HG03196 (cell line): ENCODE measurements around the gene CRTC2.
"Not testable (repeated sequence)": the region's sequence is repeated elsewhere in the genome, so short reads cannot be mapped to it uniquely, and the experiment has no call there.

Experiments
- ATAC-seq: cut with Tn5 transposase; IDR thresholded peaks from one replicate; pipeline ENCODE4 v1.9.1; 2021; ENCODE audit not compliant: unreplicated experiment

Gene CRTC2

DNA sequence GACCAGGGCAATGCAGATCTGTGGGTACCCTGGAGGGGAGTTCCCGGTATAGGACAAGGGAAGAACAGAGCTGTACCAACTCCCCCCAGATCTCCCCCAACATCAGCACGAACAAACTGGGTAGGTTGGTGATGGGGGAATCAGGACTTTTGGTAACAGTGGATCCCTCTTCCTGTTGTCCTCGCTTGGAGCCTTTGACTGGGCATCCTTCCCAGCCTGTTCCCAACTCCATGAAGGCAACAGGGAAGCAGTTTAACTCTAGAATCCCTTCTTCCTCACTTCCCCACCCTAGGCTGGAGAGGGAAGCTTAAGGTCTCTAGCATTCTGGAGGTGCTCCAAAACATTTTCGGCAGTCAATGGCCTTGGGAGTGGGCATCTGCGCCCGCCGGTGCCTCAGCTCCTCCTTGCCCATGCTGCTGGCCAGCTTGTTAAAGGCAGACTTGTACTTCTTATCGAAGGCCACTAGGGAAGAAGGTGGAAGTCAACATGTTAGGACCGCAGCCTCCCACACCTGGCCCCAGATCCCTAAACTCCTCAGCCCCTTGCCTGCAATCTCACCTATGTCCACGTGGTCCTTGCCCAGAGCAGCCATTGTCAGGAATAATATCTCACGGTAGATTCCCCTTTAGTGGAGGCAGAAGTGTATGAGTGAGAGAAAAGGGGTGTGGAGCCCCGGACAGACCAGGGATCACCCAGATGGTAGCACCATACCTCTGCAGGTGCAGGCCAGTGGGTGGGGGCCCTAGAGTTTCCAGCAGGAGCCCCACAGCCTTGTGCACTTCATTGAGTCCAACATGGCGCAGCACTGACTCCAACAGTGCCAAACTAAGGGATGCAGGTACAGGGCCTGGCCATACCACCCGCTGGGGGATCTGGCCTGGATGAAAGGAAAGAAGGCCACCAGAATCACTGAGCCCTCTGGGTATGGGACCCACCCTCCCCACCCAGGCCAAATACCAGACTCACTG, 28.1 kb downstream of the CRTC2 start:
- ATAC-seq, result no peak

DNA sequence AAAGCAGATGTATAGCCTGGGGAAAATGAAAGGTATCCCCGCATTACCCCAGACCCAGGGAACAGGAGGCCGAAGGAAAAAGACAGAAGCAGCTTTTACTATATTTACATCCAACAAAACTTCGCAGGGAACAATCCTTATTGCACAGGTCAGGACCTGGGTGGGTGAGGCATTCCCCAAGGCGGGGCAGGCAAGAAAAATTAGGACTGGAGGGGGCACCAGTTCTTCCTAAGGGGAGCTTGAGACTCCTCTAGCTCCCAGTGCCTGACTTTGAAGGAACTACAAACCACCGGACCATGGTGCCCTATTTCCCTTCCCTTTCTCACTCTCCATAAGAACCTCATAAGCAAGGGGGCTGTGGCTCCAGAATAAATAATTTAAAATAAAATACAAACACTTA, 29.0 kb downstream of the CRTC2 start:
- ATAC-seq, result no peak

DNA sequence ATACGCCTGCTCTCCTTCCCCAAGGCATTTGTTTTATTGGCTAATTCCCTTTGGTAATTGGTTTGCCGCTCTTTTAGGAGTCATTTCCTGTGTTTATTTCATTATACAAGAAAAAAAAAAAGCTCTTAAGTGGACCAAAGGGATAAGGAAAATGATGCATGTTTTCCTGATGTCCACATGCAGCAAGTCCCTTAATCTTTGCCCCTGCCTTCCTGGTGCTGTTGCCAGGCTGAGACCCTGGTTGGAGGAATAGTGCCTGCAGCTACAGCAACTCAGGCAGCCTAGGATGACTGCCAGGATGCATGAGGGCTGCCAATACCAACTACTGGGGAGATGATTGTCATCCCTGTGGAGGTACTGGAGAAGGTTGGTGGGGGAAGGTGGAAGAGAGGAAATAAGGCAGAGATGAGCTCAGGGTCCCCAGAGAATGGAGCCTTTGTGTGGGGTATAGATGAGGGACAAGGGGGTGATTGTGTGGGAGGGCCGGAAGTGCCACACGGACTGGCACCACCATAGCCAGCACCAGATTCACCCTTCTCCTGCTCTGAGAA, 29.5 kb downstream of the CRTC2 start:
- no peak for ATAC-seq

DNA sequence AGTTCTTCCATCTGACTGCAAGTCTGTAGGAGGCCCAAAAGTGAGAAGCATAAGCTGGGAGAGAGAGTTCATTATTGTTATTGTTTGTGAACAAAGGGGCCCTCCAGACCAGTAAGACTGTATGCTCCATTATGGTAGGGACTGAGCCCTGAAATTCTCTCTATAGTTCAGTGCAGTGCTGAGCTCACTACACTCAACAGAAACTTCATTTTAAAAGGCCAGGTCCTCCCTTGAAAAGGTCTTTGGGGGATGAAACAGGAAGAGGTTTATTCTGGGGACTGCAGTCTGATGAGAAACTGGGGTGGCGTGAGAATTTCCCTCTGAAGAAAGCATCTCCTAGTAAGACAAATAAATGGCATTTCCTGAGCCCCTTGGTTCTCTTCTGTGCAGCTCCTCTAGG, 30.2 kb downstream of the CRTC2 start:
- no peak for ATAC-seq

DNA sequence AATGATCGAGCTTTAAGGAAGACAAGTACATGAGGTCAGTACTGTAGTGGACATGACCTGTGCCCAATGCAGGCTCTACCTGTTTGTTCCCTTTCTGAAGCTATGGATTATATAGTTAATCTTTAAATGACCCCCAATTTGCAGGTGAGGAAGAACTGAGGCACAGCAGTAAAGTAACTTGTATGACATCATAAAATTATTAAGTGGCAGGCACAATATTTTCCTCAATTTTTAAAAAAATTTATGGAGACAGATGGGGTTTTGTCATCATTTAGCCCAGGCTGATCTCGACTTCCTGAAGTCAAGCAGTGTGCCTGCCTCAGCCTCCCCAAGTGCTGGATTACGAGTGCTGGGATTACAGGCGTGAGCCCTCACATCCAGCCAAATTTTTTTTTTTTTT, 32.0 kb downstream of the CRTC2 start:
- ATAC-seq, result no peak

DNA sequence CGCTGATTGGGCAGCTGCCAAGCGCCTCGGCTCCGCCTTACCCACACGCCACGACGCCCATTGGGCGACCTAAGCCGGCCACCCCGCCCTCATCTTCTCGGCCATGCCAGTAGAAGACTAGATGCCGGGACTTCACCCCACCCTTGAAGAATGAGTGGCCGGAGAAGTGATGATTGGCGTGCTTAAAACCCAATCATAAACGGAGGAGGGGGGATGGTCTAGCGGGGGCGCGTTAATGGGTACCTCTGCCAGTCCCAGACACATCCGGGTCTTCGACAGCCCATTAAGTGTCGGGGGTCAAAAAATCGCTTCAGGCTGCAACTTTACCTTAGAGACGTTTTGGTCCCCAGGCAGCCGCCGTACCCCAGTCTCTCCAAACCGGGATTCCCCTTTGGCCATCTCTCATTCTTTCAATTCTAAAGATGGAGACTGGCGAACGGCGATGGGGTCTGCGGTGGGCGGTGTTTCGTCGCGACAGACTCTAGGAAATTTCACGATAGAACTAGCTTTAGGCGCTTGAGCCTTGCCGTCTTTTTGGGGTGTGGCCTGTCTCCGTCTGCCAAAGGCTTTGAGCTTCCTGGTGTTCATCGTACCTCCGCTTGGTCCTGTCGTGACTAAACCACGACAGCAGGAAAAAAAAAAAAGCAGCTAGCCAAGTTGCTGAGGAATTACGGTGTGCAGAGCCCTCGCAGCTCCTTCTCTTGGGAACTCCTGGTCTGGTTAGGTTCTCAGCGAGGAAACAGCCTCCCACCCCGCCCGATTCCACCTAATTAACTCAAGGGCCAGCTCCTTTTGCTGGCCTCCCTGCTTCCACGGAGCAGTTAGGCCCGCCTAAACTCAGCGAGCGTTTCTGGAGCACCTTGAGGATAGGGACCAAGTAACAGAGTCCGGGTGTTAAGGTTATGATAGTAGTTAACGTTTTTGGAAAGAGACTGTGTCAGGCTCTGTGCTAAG, 35.2 kb downstream of the CRTC2 start, which contains the start of gene GATAD2B:
Gene GATAD2B, minus strand, starts transcription at position 1 of the 954 bp plus-strand sequence. CDS start 94,625 bp downstream, outside the sequence.
- ATAC-seq, result peak; percentile 91

DNA sequence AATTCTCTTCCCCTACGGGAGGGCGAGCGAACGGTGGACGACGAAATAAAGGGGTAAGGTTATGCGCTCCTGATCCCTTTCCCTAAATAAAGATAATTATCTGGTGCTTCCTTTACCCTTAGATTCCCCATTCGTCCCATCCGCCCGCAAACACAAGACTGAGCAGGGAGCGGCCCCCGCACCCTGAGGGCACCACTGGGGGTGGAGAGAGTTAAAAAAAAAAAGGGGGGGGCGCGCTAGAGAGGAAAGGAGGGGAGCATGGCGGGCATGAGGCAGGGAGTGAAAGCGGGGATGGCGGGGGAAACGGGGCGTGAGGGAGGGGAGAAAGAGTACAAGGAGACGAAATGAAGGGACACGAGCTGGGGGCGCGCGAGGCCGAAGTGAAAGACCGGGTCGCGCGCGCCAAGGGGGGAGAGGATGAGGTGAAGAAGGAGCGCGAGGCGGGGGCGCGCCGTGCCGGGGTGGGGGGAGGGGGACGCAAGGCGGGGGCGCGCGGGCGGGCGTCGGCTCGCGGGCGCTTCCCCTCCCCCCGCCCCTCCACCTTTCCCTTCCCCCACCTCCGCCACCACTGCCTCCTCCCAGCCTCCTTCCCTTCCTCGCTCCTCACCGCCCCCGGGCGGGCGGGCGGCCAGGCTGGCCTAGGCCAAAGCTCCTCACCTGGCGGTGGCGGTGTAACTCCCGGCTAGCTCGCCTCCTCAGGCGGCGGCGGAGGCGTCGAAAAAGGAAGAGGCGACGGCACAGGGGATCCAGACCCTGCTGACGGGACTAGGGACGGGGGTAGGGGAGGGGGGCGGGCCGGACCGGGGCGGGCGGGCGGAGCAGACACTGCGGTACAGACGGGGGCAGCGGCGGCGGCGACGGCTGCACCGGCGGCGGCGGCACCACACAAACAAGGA, 36.1 kb downstream of the CRTC2 start:
- ATAC-seq, result peak; percentile 26

DNA sequence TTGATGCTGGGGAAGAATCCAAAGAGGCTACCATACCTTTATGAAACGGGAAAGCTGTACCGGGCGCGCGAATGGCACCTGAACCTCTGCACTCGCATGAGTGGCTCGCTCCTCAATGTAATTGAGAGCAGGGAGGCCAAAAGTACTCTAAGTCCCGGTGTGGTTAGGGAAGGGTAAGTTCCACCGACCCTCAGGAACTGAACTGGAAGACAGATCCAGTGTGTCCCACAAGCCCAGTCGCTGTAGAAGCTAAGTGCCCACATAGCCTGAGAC, 36.7 kb downstream of the CRTC2 start:
- ATAC-seq, result no peak

DNA sequence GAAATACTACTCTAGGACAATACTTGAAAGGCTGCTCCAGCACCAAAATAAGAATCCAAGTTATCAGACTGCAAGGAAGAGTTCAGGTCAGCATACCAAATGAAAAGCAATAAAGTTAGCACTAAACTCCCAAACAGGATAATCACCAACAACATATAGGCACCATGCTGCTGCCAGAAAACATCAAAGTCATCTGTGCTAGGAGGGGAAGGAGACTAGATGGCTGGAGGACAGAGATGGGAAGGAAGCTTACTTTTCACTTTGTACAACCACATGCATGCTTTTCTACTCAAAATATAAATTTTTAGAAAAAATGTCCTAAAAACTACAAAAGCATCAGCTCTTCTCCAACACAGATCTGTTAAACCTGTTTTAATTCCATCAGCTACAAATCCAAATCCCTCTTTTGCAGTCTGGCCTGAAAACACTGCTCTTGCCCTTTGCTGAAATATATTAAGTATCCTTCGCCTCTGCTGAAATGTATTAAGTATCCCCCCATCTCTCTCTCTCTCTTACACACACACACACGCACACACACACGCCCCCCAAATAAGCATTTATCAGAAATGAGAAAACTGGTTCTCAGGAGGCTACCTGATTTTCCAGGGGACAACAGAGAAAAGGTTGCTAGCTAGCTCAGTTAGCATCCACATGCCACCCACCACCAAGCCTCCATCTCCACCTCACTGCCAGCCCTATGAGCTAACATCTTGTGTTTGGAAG, 37.2 kb downstream of the CRTC2 start:
- no peak for ATAC-seq

DNA sequence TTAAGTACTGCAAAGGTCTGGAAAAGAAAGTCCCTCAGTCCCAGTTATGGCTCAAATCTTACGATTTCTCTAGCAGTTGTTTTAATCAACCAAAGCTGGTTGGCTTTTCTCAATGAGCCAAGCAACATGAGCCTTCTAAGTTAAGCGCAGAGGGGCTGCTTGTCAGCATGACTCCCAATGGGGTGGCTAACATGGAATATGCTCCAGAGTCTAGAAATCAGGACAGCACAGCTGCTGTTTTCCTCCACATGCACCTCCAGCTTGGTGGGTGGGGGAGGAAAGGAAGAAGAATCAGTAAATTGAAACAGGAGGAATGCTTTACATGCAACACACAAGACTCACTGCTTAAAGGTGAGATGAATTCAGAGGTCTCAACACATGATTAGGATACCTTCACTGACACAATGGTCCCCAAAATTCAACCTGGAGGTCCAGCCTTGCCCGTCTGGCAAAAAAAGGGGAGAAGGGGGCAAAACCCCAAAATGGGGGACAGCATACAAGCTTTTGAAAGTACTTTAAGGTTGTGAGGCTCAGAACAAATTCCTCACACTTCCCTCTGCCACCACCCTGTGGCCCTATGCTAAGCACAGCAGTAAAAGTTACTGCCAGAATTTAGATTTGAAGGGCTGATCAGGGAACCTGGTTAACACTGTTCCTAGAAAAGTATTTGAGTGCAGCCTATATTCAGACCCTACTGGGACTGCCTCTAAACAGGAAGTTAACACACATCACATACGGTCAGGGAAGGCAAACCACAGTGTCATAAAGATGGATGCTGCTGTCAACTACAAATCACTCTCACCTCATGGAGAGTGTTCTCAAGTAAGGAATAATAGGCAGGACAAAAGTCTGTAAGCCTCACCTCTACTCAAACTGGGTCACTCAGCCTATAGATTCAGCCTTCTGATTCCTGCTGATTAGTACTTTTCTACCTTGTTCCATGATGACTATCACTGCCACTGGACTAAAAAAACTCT, 38.2 kb downstream of the CRTC2 start:
- no peak for ATAC-seq

DNA sequence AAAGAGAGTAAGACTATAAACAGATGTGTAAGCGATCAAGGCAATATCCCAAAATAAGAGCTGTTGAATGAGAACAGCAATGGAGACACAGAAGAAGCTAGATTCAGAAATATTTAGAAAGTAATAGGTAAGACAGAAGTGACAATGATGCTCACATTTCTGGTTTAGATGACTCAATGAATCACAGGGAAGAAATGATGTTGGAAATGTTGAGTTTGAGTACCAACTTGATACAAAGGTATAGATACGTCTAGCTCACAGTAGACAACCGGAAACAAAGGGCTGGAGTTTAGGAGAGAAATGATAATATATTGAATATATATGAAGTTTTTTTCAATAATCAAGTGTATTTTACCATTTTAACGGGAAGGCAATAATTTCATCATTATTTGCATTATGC, 42.1 kb downstream of the CRTC2 start:
- ATAC-seq, result no peak

DNA sequence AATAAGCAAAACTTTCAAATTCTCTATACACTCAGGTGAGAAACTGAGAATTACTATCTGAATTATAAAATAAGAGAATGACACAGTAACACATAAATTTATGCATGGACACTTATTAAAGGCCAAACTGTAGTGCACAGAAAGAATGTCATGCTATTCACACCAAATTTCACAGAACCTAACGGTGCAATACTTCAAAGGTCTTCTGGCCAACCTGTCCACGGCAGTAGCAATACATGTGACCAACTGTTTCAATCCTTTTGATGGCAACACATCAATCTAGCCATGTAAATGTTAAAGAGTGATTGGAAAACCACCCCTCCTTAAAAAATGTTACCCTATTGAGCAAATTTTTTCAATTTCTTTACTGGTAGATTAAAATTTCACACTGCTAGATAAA, 46.1 kb downstream of the CRTC2 start:
- no peak for ATAC-seq

DNA sequence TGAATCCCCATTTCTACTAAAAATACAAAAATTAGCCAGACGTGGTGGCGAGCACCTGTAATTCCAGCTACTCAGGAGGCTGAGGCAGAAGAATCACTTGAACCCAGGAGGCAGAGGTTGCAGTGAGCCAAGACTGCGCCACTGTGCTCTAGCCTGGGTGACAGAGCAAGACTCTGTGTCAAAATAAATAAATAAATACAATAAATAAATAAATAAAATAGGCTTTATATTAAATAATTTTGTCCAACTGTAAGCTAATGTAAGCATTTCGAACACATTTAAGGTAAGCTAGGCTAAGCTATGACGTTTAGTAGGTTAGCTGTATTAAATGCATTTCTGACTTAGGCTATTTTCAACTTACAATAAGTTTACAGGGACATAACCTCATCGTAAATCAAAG, 47.9 kb downstream of the CRTC2 start:
- ATAC-seq, result not testable (repeated sequence)

DNA sequence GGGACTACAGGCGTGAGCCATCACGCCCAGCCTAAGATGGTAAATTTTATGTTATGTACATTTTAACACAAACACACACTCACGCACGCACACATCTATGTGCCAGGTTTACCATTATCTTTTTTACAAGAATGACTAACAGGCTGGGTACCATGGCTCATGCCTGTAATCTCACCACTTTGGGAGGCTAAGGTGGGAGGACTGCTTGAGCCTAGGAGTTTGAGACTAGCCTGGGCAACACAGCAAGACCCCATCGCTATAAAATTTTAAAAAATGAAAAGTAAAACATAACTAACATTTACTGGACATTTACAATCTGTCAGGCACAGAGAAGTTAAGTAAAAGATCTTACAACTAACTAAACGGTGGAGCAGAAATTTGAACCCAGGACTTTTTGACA, 50.3 kb downstream of the CRTC2 start:
- ATAC-seq, result no peak

DNA sequence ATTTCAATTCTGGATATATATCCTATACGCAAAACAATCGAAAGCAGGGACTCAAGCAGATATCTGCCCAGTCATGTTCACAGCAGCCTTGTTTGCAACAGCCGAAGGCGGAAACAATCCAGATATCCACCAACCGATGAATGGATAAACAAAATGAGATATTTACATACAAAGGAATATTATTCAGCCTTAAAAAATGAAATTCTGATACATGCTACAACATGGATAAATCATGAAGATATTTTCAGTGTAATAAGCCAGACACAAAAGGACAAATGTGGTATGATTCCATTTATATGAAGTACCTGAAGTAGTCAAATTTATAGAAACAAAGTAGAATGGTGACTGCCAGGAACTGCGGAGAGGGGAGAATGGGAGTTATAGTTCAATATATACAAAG, 51.3 kb downstream of the CRTC2 start:
- ATAC-seq, result no peak

DNA sequence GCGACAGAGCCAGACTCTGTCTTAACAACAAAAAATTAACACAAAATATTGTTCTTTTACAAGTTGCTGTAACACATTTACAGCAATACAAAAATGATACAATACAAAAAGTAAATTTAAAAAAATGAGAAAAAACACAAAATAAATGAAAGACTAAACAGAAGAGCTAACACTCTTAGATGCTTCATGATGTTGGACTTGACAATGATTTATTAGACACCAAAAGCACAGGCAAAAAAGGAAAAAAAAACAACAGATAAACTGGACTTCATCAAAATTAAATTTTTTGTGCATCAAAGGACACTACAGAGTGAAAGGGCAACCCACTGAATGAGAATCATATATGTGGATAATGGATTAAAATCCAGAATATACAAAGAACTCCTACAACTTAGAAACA, 52.0 kb downstream of the CRTC2 start:
- ATAC-seq, result no peak

DNA sequence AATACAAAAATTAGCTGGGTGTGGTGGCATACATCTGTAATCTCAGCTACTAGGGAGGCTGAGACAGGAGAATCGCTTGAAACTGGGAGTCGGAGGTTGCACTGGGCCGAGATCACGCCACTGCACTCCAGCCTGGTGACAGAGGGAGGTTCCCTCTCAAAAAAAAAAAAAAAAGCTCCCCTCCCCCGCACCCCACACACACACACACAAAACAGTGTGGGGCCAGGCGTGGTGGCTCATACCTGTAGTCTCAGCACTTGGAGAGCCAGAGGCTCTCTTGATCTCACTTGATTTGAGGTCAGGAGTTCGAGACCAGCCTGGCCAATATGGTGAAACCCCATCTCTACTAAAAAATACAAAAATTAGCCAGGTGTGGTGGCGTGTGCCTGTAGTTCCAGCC, 52.5 kb downstream of the CRTC2 start:
- ATAC-seq, result not testable (repeated sequence)

DNA sequence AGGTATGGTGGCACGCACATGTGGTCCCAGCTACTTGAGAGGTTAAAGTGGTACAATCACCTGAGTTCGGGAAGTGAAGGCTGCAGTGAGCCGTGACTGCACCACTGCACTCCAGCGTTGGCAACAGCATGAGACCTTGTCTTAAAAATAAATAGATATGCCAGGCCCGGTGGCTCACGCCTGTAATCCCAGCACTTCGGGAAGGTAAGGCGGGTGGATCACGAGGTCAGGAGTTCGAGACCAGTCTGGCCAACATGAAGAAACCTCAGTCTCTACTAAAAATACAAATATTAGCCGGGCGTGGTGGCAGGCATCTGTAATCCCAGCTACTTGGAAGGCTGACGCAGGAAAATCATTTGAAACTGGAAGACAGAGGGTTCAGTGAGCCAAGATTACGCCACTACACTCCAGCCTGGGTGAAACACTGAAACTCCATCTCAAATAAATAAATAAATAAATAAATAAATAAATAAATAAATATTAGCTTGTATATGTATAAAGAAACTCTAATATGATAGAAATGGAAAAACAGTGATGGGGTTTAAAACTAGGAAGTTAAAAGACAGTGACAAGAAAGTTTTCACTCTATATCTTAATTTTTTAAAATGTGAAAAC, 54.5 kb downstream of the CRTC2 start:
- no peak for ATAC-seq
